ENCODE measurements around the gene DPP7.
"Not testable (repeated sequence)": the region's sequence is repeated elsewhere in the genome, so short reads cannot be mapped to it uniquely, and the experiment has no call there.

The DPP7 gene

GRCh38 chr9:137147793-137148160 lies 33.2 kb upstream of the DPP7 start:
- no peak for DNase-seq (ENCODE audit: low read depth)

GRCh38 chr9:137147091-137147792 lies 32.7 kb upstream of the DPP7 start:
- DNase-seq (ENCODE audit: low read depth) = no peak

GRCh38 chr9:137146527-137146918 lies 32.0 kb upstream of the DPP7 start:
- no peak for DNase-seq (ENCODE audit: low read depth)

- no peak for DNase-seq (ENCODE audit: low read depth)
These were observed 31.4 kb upstream of the DPP7 start for GRCh38 chr9:137145731-137146526.

- DNase-seq (ENCODE audit: low read depth) = no peak
These were observed 28.9 kb upstream of the DPP7 start for GRCh38 chr9:137143459-137143858.

- no peak for DNase-seq (ENCODE audit: low read depth)
These were observed 27.7 kb upstream of the DPP7 start for GRCh38 chr9:137141976-137142936.

GRCh38 chr9:137141050-137141810 lies 26.7 kb upstream of the DPP7 start:
- no peak for DNase-seq (ENCODE audit: low read depth)

GRCh38 chr9:137140151-137141012 lies 25.8 kb upstream of the DPP7 start:
- no peak for DNase-seq (ENCODE audit: low read depth)

- DNase-seq (ENCODE audit: low read depth) = no peak
These were observed 25.1 kb upstream of the DPP7 start for GRCh38 chr9:137139468-137140150.

- DNase-seq (ENCODE audit: low read depth) = no peak
These were observed 24.4 kb upstream of the DPP7 start, which contains the start of gene GRIN1 for GRCh38 chr9:137138722-137139467. TSS of gene GRIN1 (plus strand) at chr9:137139154. CDS start at chr9:137139487, 333 bp downstream.

GRCh38 chr9:137138058-137138721 lies 23.7 kb upstream of the DPP7 start:
- no peak for DNase-seq (ENCODE audit: low read depth)

GRCh38 chr9:137136881-137137607 lies 22.5 kb upstream of the DPP7 start:
- DNase-seq (ENCODE audit: low read depth) = no peak

GRCh38 chr9:137136261-137136880 lies 21.8 kb upstream of the DPP7 start:
- DNase-seq (ENCODE audit: low read depth) = no peak

- DNase-seq (ENCODE audit: low read depth) = not testable (repeated sequence)
These were observed 20.6 kb upstream of the DPP7 start for GRCh38 chr9:137135154-137135553.

- no peak for DNase-seq (ENCODE audit: low read depth)
These were observed 19.7 kb upstream of the DPP7 start for GRCh38 chr9:137134191-137134590.

- no peak for DNase-seq (ENCODE audit: low read depth)
These were observed 15.7 kb upstream of the DPP7 start for GRCh38 chr9:137130176-137130755.
